Mesenteric fat pad (tissue), 1 donor: Measurements from ENCODE around the gene PDE6H. TPM values are rescaled to one million over a fixed set of nuclear protein-coding genes. Genes with fewer than 3 reads are reported as not detected.

Source experiments
- DNase-seq: peaks from one replicate; pipeline ENCODE4 v3.0.0-alpha.2; 2020; ENCODE audit warnings: low spot score
- long read RNA-seq: library from polyadenylated mRNA; unstranded; transcript quantifications from one replicate; pipeline ENCODE4 v2.0.0, GENCODE V29; 2020
- total RNA-seq: library from RNA; stranded (reverse); fragmentation: NEBNext Ultra II Directional; extraction: Animal tissue kit (Norgen Biotek cat#: 25700); gene quantifications from one replicate; pipeline ENCODE4 v1.2.1, GENCODE V29; 2021
- donor health status: DM: yes; HTN: yes; CAD: no.

Gene PDE6H
- total RNA-seq, result not detected
- long read RNA-seq, result 0 reads

DNA sequence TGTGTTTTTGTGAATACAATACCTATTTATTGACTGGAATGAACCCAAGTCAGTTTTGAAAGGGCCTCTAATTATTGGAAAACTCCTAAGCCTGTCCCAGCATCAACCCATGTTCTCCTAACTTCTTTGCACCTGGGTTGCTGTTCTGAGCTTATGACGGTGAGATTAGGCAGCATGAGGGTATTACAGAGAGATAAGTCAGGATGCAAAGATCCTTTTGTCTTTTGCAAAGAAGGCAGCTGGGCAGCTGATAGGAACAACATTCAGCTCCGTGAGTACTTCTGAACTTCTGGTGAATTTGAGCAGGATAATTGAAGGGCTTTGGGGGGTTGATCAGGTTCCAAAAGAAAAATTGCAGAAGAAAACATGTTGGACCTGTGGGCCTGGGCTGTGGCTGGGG lies at the start of gene PDE6H:
Gene PDE6H, plus strand, starts transcription at position 227 of the 400 bp plus-strand sequence. CDS start 4,971 bp downstream, outside the sequence.
- no peak for DNase-seq

DNA sequence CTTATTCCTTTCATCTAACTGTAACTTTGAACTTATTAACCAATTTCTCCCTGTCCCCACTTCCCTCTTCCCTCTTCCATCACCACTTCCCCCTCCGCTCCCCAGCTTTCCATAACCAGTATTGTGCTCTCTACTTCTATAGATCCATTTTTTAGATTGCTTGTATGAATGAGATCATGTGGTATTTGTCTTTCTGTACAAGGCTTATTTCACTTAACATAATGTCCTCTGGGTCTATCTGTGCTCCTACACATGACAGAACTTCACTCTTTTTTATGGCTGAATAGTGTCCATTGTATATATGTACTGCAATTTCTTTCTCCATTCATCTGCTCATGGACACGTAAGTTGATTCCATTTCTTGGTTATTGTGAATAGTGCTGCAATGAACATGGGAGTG lies 48.9 kb upstream of the PDE6H start:
- DNase-seq, result no peak

DNA sequence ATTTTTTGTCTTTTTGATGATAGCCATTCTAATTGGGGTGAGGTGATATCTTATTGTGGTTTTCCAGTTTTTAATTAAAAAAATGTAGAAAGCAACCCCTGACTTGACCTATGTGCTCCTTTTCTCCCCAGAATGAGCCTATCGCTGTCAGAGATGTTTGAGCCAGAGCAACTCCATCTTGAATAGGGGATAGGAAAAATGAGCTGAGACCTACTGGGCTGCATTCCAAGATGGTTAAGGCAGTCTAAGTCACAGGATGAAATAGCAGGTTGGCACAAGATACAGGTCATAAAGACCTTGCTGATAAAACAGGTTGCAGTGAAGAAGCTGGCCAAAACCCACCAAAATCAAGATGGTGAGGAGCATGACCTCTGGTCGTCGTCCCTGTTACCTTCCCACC lies 48.3 kb upstream of the PDE6H start:
- no peak for DNase-seq

DNA sequence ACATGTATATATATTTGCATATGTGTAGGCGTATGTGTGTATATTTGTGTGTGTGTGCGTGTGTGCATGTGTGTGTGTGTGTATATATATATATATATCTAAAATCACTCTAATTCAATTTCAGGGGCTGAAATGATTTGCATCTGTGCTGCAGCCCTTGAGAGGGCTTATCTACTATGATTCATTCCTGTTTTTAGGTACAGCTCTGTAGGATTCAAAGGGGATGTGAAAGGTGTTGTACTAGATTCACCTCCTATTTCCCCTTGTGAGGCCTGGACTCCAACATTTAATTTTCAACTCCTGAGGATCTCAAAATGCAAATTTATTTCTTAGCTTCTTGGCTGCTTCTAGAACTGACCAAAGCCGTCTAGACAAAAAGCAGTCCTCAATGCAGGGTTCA lies 45.6 kb upstream of the PDE6H start:
- DNase-seq, result no peak

DNA sequence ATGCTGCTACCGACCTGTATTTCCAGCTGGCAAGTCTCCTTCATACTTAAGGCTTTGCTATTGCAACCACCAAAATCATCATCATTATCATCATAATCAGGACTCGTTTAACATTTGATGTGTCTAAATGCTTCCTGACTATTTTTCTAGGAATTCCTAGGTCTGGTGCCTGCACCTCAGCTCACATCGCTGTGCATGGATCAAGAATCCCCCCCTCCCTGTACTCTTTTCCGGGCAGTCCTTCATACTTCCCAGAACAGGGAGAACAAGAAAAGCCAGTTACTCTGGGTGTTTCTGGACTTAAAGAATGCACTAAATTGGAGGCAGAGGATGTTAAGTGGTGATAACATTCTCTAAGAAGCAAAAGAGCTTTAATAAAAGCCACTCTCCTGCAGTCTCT lies 43.9 kb upstream of the PDE6H start:
- DNase-seq, result no peak

DNA sequence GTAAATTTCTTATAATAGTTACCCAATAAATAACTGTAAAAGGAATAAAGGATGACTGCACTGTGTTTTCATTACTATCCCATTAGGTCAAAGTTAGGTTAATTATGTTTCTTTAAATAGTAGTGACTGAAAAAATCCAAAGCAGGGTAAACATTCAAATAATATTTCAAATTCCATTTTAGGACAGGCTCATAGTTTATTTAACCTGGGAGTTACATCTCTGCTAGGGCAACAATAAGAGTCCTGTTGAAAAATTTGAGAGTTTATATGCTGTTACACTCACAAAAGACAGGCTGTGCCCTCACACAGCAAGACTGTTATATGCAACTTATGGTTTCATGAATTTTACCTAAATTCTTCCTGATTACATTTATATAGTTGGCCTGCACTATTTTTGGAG lies 42.5 kb upstream of the PDE6H start:
- DNase-seq, result no peak

DNA sequence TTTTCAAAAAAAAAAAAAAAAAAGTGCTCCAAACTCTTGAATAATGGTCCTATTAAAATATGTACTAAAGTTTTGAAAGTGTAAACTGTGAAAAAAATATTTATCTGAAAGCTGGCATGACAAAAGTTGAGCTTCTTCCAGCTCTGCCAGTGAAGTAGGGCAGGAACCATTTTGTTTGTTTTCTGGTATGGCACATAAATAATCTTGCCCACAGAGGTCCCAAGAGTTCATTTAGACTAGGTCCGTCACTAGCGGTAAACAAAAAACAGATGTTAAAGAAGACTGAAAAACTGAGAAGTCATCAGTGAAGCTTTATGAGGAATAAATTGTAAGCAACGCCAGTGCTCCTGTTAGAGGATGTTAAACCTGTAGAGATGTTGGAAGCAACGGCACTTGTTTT lies 41.5 kb upstream of the PDE6H start:
- no peak for DNase-seq

DNA sequence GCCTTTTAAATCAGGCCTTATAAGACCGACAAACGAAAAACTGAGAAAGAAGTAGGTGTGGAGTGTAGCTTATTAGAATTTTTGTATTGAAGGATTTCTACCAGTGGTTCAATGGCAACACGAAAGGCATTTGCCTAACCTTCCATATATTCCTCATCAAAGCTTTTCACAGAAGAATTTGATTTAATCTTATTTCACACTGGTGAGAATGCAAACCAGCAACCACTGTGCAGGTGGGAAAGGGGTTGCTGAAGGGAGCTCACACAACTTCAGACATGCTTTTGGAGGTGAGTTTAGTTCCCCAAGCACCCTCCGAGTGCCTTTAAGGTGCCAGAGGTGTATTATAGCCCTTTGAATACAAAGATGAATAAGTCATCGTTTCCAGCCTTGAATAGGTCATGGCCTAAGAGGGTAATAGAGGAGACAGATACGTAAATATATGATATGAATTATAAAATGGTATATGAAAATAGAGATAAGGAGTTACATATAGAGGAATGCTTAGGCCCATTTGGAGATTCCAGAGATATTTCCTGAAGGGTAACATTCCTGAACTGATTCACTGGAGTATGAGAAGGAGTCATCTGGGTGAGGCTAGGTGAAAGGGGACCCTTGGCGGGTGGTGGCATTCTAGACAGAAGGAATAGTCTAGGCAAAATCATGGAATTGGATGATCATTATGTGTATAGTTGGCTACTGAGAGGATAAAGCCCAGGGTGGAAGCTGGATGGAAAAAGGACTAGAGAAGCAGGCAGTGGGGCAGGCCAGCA lies 40.9 kb upstream of the PDE6H start:
- DNase-seq, result no peak

DNA sequence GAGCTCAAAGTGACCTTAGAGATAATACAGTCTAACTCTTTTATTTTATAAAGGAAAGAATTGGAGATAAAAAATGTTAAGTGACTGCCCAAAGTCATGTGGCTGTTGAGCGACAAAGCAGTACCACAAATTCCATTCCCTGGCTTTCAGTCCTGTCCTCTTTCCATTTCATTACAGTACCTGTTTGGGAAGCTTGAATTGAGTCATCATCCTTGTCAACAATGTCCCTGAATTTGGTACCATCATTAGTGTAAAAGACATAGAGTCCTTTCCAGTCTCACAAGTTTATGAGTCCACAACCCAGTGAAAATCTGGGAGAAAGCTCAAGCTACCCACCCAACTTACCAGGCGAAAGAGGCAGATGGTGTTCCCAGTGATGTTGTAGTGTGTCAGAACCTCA lies 38.3 kb upstream of the PDE6H start:
- DNase-seq, result no peak

DNA sequence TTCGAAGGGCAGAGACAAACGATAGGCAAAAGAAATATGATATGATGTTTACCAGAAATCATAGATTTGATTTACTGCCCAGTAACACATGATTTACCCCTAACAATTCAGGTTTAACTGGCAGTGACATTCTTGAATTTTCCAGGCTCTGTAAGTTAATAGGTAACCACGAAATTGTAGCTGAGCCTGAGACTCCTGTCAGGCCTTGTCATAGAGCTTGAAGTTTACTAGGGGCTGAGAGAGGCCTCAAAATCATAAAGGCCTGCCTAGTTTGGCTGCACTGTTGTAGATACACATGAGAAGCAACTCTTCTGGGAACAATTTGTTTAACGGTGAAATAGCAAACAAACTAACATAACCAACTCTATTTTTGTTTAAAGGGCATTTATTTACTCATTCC lies 37.8 kb upstream of the PDE6H start:
- DNase-seq, result no peak

DNA sequence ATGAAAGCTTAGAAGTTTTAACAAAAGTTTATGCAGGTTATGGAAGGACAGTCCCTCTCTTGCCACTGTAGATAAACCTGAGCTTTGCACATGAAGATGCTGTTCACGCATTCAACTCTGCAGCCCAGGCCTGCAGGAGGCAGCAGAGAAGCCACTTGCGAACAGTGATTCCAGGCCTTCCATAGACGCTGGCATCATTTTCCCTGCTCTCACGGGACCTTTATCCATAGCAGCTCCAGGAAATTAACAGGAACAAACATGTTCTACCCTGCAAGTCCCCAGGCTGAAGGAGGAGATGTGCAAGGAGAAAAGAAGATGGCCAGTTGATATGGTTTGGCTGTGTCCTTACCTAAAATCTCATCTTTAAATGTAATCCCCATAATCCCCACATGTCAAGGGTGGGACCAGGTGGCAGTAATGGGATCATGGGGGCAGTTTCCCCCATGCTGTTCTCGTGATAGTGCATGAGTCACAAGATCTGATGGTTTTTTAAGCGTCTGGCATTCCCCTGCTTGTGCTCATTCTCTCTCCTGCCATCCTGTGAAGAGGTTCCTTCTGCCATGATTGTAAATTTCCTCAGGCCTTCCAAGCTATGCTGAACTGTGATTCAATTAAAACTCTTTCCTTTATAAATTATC lies 36.5 kb upstream of the PDE6H start:
- DNase-seq, result no peak

DNA sequence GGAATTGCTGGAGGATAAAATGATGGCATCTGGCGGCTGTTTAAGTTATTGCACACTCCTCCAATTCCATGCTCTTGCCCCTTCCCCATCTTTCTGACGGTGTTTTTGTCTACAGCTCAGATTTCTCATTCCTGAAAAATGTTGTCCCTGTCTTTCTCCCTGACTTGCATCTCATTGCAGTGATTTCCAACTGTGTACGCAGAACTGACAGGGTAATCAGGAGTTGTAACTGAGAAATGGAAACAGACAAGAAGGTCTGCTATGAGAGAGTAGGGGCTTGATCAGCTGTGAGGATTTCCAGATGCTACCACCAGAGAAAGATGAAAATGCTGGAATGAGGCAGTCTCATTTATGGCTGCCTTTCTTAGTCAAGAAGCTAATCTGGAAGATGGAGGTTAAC lies 35.8 kb upstream of the PDE6H start:
- DNase-seq, result no peak

DNA sequence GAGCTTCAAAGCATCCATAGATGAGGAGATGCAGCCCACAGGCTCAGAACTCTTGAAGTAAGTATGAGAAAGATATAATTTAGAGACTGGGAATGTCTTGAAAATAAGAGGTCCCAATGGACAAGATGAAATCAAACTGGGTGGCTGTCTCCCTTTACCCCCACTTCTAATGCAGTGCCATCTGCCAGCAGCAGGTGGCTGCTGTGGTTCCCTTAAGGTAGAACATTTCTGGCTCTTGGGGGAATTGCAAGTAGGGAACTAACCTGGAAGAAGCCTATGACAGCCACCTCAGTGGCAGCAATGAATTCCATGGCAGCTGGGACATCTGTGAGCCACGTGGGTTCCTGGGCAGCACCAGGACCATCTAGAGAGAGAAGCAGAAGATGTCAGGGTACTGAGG lies 35.2 kb upstream of the PDE6H start:
- no peak for DNase-seq

DNA sequence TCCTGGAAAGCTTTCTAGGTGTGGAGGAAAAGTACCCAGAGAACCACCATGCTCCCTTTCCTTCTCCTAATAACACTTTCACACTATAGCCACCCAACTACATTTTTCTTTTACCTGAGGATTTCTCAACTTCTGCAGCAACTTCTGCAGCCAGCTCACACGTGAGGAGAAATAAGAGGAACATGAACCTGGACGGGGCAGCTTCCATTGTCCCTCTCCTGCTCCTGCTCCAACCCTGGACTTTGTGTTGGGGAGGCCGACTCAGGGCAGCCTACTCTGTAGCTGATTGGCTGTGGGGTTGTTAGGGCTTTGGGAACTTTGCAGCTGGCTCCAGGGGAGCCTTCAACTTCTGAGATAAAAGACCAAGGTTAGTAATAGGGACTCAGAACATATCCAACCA lies 34.5 kb upstream of the PDE6H start, which contains the start of gene ERP27:
Gene ERP27, minus strand, starts transcription at position 237 of the 400 bp plus-strand sequence. Its CDS starts 29 bp downstream, at position 208.
- no peak for DNase-seq

DNA sequence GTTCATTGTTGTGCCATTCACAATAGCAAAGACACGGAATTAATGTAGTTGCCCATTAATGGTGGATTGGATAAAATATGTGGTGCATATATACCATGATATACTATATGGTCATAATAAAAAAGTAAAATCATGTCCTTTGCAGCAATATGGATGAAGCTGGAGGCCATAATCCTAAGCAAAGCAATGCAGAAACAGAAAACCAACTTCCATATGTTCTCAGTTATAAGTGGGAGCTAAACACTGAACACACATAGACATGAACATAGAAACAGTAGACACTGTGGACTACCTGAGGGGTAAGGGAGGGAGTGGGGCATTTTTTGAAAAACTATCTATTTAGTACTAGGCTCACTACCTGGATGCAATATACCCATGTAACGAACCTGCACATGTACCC lies 31.5 kb upstream of the PDE6H start:
- DNase-seq, result no peak

DNA sequence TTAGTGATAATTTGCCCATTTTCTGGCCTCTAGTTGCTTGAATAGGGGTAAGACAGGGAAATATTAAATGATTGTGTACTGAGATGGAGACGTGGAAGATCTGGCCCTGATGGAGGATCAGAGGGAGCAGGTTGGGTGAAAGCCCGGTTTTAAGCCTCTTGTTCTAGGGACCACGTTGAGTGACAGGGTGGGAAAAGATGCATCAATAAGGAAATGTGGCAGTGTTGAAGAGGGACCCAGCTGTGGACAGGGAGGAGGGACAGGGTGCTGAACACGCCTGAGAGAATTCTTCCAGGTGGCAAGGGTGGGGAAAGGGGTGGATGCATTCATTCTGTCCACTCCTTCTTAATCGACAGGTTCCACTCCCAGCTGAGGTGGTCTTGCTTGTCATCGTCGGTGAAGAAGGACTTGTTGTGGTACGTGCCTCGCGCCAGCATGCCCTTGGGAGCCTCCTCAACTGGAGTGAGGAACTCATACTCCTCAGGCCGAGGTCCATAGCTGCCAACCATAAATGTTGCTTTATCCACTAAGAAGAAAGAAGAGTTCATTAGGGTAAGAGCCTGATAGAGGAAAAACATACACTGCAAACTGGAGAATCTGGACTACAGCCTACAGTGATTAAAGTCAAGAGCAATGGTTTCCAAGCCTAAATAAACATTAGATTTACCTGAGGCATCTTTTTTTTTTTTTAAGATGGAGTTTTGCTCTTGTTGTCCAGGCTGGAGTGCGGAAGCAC lies 30.5 kb upstream of the PDE6H start:
- DNase-seq, result no peak

DNA sequence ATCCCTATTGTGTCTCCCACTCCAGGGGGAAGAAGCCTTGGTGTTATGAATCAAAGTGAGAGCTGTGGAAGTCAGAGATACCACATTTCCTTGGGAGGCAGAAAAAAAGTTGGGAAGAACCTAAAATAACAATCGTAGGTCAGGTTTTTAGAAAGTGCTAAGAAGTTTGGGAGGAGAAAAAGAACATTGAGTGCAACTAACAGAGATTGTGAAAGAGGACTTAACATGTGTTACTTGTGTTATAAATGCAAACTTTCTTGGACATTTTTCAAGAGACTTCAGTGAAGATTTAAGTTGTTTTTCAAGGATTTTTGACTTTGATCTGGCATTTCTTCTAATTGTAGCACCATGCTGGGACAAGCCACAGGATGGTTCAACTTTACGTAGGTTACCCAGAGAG lies 26.7 kb upstream of the PDE6H start:
- no peak for DNase-seq

DNA sequence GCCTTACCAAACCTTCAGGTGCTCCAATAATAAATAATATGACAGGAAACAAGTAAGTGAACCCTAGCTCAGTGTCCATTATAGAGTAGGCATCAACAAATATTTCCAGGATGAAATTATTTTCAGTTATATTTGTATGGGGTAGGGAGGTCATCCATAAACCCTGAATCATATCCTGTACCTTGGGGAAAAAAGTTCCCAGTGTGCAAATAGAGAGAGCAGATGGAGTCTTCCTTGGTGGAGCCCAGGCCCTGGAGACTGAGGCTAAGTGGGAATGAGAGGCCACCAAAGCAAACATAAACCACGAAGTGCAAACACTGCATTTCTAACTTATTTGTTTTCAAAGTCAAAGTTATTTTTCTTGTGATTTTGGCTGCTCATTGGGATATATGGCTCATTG lies 26.0 kb upstream of the PDE6H start:
- DNase-seq, result no peak

DNA sequence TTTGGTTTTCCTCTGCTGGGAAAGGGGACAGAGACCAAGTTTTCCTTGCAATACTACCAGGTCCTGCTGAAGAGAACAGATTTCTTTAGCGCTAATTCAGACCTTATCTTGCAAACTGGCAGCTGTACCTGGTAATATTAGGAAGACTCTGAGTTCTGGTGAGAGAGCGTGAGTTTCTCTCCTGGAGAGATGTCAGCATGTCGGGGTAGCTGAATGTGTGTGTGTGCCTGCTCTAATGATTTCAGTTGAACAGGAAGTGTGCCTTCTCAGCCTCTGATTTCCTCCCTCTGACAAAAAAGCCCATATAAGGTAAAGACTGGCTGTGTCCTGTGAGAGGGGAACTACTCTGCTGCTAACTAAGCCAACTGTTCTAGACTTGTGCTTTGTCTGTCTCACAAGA lies 24.2 kb upstream of the PDE6H start:
- DNase-seq, result no peak

DNA sequence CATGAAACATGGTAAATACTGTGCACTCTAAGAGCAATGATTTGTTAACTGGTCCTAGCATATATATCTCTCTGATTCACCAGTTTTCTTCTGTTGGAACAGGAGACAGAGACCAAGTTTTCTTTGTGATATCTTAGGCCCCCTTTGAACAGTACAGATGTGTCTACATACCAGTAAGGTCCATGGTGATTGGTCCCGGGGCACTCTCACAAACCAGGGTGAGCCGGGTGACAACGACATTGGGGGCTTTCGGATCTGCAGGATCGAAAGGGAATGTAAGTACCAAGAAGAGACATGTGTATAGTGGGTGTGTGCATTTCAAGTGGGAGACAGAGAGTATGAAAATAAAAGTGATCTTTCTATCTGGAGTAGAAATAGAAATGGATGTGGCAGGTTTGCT lies 23.2 kb upstream of the PDE6H start:
- no peak for DNase-seq

DNA sequence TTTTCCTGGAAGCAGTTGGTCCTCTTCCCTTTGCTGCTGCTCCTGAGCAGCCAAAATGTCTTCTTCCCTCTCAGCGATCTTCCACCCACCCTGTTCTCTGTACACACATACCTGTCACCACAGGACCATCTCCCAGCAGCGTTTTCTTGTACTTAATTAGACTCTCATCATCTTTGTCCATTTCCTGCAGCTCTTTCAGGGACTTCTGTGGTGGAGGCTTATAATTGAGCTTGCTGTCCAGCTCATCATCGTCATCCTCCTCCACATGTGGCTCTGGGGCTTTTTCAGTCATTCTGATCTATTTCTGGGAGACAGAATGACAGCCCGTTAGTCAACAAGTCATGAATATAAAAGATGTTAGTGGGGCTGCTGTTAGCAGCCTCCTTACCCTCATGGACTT lies 22.4 kb upstream of the PDE6H start:
- DNase-seq, result no peak

DNA sequence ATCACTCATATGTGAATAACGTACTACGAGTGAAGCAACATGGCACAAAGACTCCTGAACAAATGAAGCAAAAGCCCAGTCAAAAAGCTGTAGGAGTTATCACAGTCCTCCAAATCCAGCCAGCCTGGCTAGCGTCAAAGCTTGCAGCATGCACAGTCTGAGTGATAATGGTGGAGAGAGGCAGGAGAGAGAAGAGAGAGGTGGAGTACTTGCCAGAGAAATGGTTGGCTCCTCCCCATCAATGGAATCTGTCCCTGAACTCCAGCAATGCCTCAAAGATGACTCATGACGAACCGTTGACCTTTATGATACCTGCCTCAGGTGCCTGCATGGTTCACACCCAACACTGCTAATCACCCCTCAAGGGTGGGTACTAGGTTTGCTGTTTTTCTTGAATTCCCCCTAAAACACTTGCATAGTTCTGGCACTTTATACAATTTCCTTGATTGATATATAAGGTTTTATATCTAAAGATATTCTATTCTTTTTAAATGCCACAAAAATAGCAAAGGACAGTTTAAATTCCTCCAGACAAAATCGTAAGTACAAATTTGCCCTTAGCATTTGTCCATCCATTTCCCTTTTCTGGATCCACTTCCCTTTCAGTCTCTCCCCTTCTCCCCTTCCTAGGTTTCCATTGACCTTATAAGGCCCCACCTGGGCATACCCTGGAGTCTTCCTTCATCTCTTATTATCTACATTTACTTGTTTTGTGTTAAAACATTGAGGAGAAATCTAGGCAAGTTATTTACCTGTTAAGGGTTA lies 21.7 kb upstream of the PDE6H start:
- DNase-seq, result no peak
